ENCODE results near the gene SDCBP2. TPM values are rescaled to one million over a fixed set of nuclear protein-coding genes. Genes with fewer than 3 reads are reported as not detected.

SDCBP2 gene
- total and polyA plus RNA-seq, 2 experiments from 2014 or later = 3.2 to 5.3 TPM

DNA sequence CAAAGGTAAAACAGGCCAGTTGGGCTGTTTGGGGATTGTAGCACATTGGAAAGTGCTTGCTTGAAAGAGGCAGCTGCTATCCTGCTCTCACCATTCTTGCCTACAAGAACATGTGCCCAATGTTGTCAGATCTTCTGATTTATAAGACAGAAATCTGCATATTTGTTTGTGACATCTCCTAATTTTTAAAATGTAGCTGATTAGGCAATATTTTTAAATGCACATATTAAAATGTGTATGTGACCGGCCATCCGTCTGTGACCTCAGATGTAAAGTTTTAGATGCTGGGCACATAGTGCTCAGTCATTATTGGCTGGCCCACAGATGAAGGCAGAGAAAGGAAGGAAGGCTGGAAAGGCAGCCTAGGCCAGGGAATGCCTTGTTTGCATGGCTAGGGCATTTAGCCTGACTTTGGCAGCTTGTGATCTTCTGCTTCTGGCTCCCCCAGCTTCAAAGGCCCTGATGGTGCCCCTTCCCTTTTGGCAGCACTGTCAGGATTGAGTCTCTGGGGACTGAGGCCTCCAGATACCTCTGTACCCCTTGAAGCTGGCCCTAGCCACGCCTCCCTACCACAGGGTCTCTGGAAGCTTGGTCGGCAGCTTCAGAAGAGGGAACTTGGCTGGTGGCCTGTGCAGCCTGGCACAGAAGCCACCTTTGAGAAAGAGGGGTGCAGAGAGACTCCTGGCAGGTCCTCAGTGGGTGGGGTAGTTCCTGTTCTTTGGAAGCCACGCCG lies 56.4 kb downstream of the SDCBP2 start:
- Mint-ChIP-seq H3K36me3 (ENCODE audit: low read depth) (no peaks in the 10 kb centered on the region), H3K9me3 (no peaks in the 10 kb centered on the region), H3K4me1 (peaks cover 7% of the 10 kb centered on the region), H3K27me3 (ENCODE audit: insufficient read depth, low read depth, poor library complexity) (peaks cover 7% of the 10 kb centered on the region), H3K27ac (no peak overlapping the region), H3K4me3 (no peak overlapping the region)
- Histone ChIP-seq H3K79me2 (replicated peaks; ENCODE audit: insufficient read depth) (no peaks in the 10 kb centered on the region), H3K27ac (ENCODE audit: low read depth) (no peak overlapping the region), H3F3A (replicated peaks; ENCODE audit: low read depth) (no peaks in the 10 kb centered on the region), H3K4me3 (no peak overlapping the region), H3K4me2 (no peak overlapping the region), H3K27me3 (ENCODE audit: insufficient read depth) (0 out of 2 replicates have a peak, but pooled peaks cover 3% of the 10 kb centered on the region), H3K4me1 (ENCODE audit: insufficient read depth) (peaks cover 2% of the 10 kb centered on the region), H2AFZ (no peak overlapping the region), H3K9me2 (ENCODE audit: insufficient read depth) (no peaks in the 10 kb centered on the region), H4K20me1 (replicated peaks; ENCODE audit: insufficient read depth) (0 out of 2 replicates have a peak, but pooled peaks cover 2% of the 10 kb centered on the region), H3K36me3 (ENCODE audit: insufficient read depth) (no peaks in the 10 kb centered on the region)
- ATAC-seq (no peak), DNase-seq (ENCODE audit: low spot score) (no peak)
- TF ChIP-seq EZH2phosphoT487 (IDR thresholded peaks at IDR 0.05; ENCODE audit: unreplicated experiment) (no peak), EZH2 (IDR thresholded peaks at IDR 0.05; ENCODE audit: low read depth, unreplicated experiment) (no peak), ZNF331 (CRISPR knock-in tag; IDR thresholded peaks at IDR 0.05; ENCODE audit: low read depth) (no peak), NANOG (IDR thresholded peaks at IDR 0.05; ENCODE audit: borderline replicate concordance) (no peak), POLR2AphosphoS5 (IDR thresholded peaks at IDR 0.05; ENCODE audit: low read depth) (no peak), ZNF114 (CRISPR knock-in tag; IDR thresholded peaks at IDR 0.05) (no peak), JUNB (IDR thresholded peaks at IDR 0.05; ENCODE audit: unreplicated experiment) (no peak), CREB1 (CRISPR knock-in tag; IDR thresholded peaks at IDR 0.05; ENCODE audit: low read depth) (no peak), STAT1 (IDR thresholded peaks at IDR 0.05; ENCODE audit: unreplicated experiment) (no peak)
- TF ChIP-seq, protein P1, sequence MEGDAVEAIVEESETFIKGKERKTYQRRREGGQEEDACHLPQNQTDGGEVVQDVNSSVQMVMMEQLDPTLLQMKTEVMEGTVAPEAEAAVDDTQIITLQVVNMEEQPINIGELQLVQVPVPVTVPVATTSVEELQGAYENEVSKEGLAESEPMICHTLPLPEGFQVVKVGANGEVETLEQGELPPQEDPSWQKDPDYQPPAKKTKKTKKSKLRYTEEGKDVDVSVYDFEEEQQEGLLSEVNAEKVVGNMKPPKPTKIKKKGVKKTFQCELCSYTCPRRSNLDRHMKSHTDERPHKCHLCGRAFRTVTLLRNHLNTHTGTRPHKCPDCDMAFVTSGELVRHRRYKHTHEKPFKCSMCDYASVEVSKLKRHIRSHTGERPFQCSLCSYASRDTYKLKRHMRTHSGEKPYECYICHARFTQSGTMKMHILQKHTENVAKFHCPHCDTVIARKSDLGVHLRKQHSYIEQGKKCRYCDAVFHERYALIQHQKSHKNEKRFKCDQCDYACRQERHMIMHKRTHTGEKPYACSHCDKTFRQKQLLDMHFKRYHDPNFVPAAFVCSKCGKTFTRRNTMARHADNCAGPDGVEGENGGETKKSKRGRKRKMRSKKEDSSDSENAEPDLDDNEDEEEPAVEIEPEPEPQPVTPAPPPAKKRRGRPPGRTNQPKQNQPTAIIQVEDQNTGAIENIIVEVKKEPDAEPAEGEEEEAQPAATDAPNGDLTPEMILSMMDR (conservative IDR thresholded peaks at IDR 0.05; ENCODE audit: low read depth in 2 of 2) = no peak
- TF ChIP-seq, protein P2, sequence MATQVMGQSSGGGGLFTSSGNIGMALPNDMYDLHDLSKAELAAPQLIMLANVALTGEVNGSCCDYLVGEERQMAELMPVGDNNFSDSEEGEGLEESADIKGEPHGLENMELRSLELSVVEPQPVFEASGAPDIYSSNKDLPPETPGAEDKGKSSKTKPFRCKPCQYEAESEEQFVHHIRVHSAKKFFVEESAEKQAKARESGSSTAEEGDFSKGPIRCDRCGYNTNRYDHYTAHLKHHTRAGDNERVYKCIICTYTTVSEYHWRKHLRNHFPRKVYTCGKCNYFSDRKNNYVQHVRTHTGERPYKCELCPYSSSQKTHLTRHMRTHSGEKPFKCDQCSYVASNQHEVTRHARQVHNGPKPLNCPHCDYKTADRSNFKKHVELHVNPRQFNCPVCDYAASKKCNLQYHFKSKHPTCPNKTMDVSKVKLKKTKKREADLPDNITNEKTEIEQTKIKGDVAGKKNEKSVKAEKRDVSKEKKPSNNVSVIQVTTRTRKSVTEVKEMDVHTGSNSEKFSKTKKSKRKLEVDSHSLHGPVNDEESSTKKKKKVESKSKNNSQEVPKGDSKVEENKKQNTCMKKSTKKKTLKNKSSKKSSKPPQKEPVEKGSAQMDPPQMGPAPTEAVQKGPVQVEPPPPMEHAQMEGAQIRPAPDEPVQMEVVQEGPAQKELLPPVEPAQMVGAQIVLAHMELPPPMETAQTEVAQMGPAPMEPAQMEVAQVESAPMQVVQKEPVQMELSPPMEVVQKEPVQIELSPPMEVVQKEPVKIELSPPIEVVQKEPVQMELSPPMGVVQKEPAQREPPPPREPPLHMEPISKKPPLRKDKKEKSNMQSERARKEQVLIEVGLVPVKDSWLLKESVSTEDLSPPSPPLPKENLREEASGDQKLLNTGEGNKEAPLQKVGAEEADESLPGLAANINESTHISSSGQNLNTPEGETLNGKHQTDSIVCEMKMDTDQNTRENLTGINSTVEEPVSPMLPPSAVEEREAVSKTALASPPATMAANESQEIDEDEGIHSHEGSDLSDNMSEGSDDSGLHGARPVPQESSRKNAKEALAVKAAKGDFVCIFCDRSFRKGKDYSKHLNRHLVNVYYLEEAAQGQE (IDR thresholded peaks at IDR 0.05; ENCODE audit: unreplicated experiment) = no peak
- TF ChIP-seq, protein P3, sequence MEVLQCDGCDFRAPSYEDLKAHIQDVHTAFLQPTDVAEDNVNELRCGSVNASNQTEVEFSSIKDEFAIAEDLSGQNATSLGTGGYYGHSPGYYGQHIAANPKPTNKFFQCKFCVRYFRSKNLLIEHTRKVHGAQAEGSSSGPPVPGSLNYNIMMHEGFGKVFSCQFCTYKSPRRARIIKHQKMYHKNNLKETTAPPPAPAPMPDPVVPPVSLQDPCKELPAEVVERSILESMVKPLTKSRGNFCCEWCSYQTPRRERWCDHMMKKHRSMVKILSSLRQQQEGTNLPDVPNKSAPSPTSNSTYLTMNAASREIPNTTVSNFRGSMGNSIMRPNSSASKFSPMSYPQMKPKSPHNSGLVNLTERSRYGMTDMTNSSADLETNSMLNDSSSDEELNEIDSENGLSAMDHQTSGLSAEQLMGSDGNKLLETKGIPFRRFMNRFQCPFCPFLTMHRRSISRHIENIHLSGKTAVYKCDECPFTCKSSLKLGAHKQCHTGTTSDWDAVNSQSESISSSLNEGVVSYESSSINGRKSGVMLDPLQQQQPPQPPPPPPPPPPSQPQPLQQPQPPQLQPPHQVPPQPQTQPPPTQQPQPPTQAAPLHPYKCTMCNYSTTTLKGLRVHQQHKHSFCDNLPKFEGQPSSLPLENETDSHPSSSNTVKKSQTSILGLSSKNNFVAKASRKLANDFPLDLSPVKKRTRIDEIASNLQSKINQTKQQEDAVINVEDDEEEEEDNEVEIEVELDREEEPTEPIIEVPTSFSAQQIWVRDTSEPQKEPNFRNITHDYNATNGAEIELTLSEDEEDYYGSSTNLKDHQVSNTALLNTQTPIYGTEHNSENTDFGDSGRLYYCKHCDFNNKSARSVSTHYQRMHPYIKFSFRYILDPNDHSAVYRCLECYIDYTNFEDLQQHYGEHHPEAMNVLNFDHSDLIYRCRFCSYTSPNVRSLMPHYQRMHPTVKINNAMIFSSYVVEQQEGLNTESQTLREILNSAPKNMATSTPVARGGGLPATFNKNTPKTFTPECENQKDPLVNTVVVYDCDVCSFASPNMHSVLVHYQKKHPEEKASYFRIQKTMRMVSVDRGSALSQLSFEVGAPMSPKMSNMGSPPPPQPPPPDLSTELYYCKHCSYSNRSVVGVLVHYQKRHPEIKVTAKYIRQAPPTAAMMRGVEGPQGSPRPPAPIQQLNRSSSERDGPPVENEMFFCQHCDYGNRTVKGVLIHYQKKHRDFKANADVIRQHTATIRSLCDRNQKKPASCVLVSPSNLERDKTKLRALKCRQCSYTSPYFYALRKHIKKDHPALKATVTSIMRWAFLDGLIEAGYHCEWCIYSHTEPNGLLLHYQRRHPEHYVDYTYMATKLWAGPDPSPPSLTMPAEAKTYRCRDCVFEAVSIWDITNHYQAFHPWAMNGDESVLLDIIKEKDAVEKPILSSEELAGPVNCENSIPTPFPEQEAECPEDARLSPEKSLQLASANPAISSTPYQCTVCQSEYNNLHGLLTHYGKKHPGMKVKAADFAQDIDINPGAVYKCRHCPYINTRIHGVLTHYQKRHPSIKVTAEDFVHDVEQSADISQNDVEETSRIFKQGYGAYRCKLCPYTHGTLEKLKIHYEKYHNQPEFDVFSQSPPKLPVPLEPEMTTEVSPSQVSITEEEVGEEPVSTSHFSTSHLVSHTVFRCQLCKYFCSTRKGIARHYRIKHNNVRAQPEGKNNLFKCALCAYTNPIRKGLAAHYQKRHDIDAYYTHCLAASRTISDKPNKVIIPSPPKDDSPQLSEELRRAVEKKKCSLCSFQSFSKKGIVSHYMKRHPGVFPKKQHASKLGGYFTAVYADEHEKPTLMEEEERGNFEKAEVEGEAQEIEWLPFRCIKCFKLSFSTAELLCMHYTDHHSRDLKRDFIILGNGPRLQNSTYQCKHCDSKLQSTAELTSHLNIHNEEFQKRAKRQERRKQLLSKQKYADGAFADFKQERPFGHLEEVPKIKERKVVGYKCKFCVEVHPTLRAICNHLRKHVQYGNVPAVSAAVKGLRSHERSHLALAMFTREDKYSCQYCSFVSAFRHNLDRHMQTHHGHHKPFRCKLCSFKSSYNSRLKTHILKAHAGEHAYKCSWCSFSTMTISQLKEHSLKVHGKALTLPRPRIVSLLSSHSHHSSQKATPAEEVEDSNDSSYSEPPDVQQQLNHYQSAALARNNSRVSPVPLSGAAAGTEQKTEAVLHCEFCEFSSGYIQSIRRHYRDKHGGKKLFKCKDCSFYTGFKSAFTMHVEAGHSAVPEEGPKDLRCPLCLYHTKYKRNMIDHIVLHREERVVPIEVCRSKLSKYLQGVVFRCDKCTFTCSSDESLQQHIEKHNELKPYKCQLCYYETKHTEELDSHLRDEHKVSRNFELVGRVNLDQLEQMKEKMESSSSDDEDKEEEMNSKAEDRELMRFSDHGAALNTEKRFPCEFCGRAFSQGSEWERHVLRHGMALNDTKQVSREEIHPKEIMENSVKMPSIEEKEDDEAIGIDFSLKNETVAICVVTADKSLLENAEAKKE (CRISPR knock-in tag; IDR thresholded peaks at IDR 0.05) = no peak
- TF ChIP-seq, protein P4, sequence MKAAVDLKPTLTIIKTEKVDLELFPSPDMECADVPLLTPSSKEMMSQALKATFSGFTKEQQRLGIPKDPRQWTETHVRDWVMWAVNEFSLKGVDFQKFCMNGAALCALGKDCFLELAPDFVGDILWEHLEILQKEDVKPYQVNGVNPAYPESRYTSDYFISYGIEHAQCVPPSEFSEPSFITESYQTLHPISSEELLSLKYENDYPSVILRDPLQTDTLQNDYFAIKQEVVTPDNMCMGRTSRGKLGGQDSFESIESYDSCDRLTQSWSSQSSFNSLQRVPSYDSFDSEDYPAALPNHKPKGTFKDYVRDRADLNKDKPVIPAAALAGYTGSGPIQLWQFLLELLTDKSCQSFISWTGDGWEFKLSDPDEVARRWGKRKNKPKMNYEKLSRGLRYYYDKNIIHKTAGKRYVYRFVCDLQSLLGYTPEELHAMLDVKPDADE (IDR thresholded peaks at IDR 0.05) = no peak

All from GM23338 (cell line).